ENCODE results near the gene PDE6A.
"Not testable (repeated sequence)": the region's sequence is repeated elsewhere in the genome, so short reads cannot be mapped to it uniquely, and the experiment has no call there.

- TF ChIP-seq EZH2 (IDR thresholded peaks at IDR 0.05; ENCODE audit: insufficient read depth, poor library complexity, severe bottlenecking); EZH2phosphoT487 (IDR thresholded peaks at IDR 0.05; ENCODE audit: insufficient read depth, low read depth): not testable (repeated sequence)
Measured at GRCh38 chr5:149882633-149883032, 62.0 kb downstream of the PDE6A start.
